Retina (tissue), 1 donor: Measurements from ENCODE around the gene STUB1.

Experiments used
- DNase-seq: peaks from one replicate; pipeline ENCODE4 v3.0.0-alpha.2; 2016

Gene STUB1

DNA sequence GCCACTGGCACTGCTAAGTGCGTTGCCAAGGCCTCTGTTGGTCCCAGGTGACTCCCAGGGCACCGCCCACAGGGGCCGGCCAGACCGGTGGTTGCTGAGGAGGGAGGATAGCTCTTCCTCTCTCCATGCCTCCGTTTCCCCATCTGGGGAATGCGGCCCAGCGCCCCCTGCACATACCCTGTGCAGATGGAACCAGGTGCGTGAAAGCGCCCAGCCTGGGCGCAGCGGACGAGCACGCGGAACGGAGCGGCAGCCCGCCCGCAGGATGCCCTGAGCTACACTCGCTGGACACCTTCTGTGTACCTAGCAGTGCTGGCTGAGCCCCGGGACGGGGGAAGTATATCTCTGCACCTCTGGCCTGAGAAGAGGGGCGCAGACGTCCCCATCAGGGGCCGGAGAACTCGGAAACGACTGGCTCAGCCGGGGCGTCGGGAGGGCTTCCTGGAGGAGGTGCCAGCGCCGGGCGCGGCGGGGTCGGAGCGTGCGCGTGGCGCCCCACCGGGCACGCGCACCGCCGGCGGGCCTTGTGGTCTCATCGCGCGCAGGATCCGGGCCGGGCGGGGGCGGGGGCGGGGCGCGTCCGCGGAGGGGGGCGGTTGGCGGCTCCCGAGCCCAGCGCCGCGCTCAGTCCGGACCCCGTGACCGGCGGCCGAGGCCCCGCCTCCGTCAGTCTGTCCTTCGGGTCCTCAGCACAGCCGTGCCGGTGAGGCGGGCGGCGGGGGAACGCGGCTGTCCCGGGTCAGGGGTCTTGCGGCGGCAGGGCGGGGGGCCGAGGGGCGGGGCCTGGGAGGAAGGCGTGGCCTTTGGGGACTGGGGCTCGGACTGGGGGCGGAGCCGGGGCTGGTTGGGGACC is 46.5 kb downstream of the STUB1 start, which contains the start of the genes CCDC78 and HAGHL:
CCDC78 (minus strand) TSS at position 6 of the 853 bp plus-strand sequence. CDS start 76 bp downstream, outside the sequence.
HAGHL (plus strand) TSS at position 669 of the 853 bp plus-strand sequence. CDS start 404 bp downstream, outside the sequence.
- DNase-seq = peak; percentile 47

DNA sequence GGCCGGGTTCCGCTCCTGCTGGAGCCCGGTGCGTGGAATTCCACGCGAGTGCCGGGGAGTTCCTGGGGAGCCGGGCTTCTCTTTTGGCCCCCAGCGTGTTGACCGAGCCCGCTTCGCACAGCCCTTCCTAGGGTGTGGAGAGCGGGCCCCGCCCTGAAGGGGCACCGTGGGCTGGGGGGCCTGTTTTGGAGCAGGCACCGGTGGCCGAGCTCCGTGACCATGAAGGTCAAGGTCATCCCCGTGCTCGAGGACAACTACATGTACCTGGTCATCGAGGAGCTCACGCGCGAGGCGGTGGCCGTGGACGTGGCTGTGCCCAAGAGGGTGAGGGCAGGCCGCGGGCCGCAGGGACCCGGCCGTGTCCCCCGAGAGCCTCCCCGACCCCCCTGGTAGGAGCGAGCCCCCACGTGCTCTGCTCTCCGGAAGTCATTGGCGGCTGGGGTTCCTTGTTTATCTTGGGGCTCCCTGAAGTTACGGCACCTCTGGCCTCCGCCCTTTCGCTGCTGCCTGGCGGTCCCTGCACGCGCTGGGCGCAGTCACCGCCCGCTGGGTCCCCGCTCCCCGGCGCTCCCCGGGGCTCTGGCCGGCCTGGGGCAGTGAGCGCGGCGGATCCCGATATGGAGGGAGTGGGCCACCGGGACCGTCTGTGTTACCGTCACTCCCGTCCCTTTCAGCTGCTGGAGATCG is 47.2 kb downstream of the STUB1 start:
- peak; percentile 63 for DNase-seq

- DNase-seq = peak; percentile 64
Observed at GRCh38 chr16:728131-728889, 48.1 kb downstream of the STUB1 start.

GRCh38 chr16:728890-729744 is 48.9 kb downstream of the STUB1 start:
- peak; percentile 12 for DNase-seq

- no peak for DNase-seq
Observed at GRCh38 chr16:729768-730665, 49.8 kb downstream of the STUB1 start.

GRCh38 chr16:730666-731509 is 50.7 kb downstream of the STUB1 start:
- DNase-seq = no peak

GRCh38 chr16:732332-732731 is 52.1 kb downstream of the STUB1 start:
- DNase-seq = no peak
